ENCODE data around the gene CCDC120.

CCDC120 gene

GRCh38 chrX:49079489-49080428 is 21.0 kb downstream of the CCDC120 start, which contains the start of gene WDR45:
Gene WDR45, minus strand, starts transcription at chrX:49079887. Its CDS starts 1,792 bp downstream, at chrX:49078095.
- intact Hi-C loops (cut with DNase I): no loop called here

GRCh38 chrX:49082271-49082871 is 23.6 kb downstream of the CCDC120 start:
- DNase-seq: no peak
- intact Hi-C loops (cut with DNase I): no loop called here

More at GRCh38 chrX:49079489-49080428, 21.0 kb downstream of the CCDC120 start, which contains the start of gene WDR45:
- DNase-seq: peak; percentile 57 to 89 (median 78)

DNA sequence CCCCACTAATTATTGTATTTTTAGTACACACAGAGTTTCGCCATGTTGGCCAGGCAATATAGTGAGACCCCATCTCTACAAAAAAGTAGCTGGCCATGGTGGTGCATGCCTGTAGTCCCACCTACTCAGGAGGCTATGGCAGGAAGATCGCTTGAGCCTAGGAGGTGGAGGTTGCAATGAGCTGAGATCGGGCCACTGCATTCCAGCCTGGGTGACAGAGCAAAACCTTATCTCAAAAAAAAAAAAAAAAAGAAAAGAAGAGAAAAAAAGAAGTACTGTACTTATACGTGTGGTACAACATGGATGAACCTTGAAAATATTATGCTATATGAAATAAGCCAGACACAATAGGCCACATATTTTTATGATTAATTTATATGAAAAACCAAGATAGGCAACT is 30.8 kb downstream of the CCDC120 start:
- intact Hi-C loops (cut with DNase I): no loop called here
- no peak for DNase-seq

- no peak for DNase-seq
- intact Hi-C loops (cut with DNase I): no loop called here
Observed at GRCh38 chrX:49096419-49096818, 37.6 kb downstream of the CCDC120 start.

DNA sequence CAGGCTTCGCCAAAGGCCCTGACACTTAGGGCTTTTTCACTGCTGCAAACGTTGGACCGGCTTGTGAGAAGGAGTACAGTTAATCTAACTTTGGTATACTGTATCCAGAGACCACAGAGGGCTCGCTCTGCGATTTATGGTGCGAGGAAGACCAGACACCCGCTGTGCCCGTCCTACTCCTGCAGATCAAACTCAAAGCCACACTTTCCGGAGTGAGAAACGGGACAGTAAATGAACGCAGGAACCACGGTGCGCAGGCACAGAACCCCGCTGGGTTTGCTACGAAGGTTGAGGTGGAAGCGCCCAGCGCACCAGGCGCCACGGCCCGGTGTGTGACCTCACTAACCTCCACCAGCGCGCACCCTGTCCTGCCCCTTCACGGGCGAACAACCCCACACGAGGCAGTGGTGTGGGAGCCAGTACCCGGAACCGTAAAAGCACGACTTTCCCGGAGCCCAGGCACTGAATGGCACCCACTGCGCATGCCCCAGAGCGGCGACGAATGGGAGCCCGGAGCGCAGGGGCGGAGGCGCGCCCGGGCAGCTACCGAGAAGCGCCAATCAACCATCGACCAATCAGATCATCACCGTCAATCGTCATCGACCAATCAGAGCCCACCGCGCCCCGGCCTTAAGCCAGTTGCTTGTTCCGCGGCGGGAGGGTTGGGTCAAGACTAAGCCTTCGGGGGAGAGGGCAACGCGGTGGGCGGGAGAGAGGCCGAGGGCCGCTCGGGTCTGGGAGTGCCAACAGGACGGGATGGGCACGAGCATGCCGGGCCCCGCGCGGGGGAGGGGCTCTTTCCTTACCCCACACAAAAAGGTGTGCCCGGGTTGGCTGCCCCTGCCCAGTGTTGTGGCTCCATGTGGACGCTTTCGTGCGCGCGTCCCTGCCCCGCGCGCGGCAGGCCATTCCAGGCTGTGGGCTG is 42.2 kb downstream of the CCDC120 start:
- intact Hi-C loops (cut with DNase I): no loop called here

GRCh38 chrX:49101629-49101984 is 42.8 kb downstream of the CCDC120 start:
- intact Hi-C loops (cut with DNase I): no loop called here
- no peak for DNase-seq

More for the DNA sequence above, 42.2 kb downstream of the CCDC120 start:
- peak; percentile 80 to 96 (median 91) for DNase-seq

GRCh38 chrX:49102190-49102589 is 43.4 kb downstream of the CCDC120 start:
- no peak for DNase-seq
- intact Hi-C loops (cut with DNase I): no loop called here

DNA sequence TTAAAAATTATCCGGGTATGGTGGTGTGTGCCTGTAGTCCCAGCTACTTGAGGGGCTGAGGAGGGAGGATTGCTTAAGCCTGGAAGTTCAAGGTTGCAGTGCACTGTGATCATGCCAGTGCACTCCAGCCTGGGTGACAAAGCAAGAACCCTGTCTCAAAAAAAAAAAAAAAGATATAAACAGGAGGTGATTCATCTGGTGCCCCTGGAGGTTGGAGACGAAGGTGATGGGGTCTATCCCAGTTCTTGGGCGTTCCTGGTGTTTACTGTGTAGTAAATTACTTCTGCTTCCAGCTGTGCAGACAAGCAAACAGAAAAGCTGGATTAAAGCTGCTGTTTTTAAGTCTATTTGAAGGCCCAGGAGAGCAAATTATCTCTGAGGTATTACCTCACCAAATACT is 44.8 kb downstream of the CCDC120 start:
- intact Hi-C loops (cut with DNase I): no loop called here
- DNase-seq: no peak

DNA sequence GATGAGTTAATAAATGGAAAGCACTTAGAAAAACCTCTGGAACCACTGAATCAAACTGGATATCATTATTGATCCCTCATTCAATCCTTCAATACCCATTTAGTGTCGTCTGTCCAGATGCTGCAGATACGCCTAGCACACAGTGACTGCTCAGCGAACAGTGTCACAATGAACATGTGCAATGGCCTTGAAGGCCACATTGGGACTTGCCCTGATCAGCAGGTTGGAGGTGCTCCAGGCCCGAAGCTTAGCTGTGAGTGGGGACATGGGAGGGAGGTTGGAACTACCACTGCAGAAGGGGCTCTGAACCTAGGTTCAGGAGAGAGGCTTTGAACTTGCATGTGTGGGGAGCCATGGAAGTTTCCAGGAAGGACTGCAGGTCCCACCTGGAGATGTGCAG is 47.5 kb downstream of the CCDC120 start:
- intact Hi-C loops (cut with DNase I): no loop called here
- DNase-seq: no peak

DNA sequence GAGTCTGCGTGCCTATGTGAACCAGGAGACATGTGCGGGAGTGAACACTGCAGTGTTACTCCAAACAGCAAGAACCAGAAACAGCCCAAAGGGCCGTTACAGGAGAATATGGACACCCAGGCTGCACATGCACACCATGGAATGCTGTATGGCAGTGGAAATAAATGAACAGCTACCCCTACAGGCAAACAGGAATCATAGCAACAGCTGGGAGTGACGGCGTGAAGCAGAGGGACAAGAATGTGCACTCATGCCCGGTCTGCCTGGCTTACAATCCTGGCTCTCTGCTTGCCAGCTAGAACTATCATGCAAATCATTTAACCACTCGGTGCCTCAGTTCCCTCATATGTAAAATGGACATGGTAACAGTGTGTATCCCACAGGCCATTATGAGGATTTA is 48.1 kb downstream of the CCDC120 start:
- intact Hi-C loops (cut with DNase I): no loop called here
- peak in 31 of 42 donors; percentile 1 to 59 (median 32) for DNase-seq

- no peak for DNase-seq
- intact Hi-C loops (cut with DNase I): no loop called here
Observed at GRCh38 chrX:49108641-49109040, 49.8 kb downstream of the CCDC120 start.

- DNase-seq: no peak
- intact Hi-C loops (cut with DNase I): no loop called here
Observed at GRCh38 chrX:49110417-49110816, 51.6 kb downstream of the CCDC120 start.

- peak in 41 of 42 donors; percentile 16 to 80 (median 59) for DNase-seq
- intact Hi-C loops (cut with DNase I): no loop called here
Observed at GRCh38 chrX:49111791-49112190, 53.0 kb downstream of the CCDC120 start.

GRCh38 chrX:49116076-49116475 is 57.3 kb downstream of the CCDC120 start:
- DNase-seq: no peak
- intact Hi-C loops (cut with DNase I): no loop called here

GRCh38 chrX:49116716-49117115 is 57.9 kb downstream of the CCDC120 start:
- DNase-seq: no peak
- intact Hi-C loops (cut with DNase I): no loop called here

- intact Hi-C loops (cut with DNase I): no loop called here
- DNase-seq: no peak
Observed at GRCh38 chrX:49117581-49117980, 58.8 kb downstream of the CCDC120 start.

All from head of caudate nucleus (tissue), 42 donors.